HG02678 (cell line): ENCODE measurements around the gene GPR132.
A peak's percentile ranks its signal among the peaks of the same experiment; 100 is the strongest.
"Not testable (repeated sequence)": the region's sequence is repeated elsewhere in the genome, so short reads cannot be mapped to it uniquely, and the experiment has no call there.

Experiments
- ATAC-seq: cut with Tn5 transposase; IDR thresholded peaks from one replicate; pipeline ENCODE4 v1.9.1; 2021; ENCODE audit warnings: mild to moderate bottlenecking, moderate library complexity; ENCODE audit not compliant: unreplicated experiment

Gene GPR132

DNA sequence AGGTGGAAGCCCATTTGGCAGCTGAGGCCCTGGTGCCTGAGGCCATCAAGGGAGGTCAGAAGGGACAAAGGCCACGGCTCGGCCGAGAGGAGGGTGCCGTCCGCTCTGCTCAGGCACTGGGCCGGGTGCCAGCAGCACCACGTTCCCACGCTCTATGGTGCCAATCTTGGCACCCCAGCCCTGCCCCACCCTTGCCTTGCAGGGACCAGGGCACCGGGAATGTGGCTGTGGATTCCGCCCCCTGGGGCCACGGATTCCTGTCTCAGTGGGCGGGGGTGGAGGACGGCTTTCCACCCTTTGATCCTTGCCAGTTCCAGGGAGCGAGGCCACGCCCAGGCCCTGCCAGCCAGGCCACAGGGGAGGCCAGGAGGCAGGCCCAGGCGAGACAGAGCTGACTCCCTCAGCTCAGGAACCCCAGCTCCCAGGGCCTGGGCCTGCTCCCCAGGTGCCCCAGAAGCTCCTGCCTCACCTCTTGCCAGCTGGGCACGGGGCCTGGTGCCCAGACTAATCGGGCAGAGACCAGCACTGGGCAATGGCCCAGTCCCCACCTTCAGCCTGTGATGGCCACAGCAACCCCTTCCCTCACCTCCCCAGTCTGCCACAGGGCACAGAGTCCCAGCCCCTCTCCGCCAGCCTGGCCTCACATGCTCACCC lies 26.4 kb upstream of the GPR132 start:
- ATAC-seq: no peak

DNA sequence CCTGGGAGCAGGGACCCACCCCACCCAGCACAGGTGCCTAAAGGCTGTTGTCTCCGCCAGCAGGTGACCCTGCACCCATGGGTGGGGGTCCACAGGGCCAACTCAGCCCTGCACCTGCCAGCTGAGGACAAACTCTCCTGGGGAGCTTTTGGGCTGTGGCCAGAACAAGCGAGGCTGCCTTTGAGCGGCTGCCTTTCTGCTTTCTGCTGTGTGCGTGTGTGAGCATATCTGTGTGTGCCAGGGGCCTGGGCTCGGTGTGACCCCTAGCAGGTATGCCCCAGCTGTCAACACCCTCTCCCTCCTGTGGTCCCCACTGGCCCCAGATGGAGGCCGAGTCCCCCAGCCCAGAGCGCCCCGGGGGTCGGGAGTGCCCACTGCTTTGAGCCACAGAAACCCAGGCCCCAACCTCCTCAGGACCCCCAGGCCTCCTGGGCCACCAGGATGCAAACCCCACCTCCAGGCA lies 25.9 kb upstream of the GPR132 start:
- ATAC-seq: no peak

GRCh38 chr14:105090493-105091053 lies 25.3 kb upstream of the GPR132 start:
- peak; percentile 38 for ATAC-seq

- no peak for ATAC-seq
Observed at GRCh38 chr14:105089746-105090492, 24.7 kb upstream of the GPR132 start.

- no peak for ATAC-seq
Observed at GRCh38 chr14:105088812-105089745, 23.8 kb upstream of the GPR132 start.

DNA sequence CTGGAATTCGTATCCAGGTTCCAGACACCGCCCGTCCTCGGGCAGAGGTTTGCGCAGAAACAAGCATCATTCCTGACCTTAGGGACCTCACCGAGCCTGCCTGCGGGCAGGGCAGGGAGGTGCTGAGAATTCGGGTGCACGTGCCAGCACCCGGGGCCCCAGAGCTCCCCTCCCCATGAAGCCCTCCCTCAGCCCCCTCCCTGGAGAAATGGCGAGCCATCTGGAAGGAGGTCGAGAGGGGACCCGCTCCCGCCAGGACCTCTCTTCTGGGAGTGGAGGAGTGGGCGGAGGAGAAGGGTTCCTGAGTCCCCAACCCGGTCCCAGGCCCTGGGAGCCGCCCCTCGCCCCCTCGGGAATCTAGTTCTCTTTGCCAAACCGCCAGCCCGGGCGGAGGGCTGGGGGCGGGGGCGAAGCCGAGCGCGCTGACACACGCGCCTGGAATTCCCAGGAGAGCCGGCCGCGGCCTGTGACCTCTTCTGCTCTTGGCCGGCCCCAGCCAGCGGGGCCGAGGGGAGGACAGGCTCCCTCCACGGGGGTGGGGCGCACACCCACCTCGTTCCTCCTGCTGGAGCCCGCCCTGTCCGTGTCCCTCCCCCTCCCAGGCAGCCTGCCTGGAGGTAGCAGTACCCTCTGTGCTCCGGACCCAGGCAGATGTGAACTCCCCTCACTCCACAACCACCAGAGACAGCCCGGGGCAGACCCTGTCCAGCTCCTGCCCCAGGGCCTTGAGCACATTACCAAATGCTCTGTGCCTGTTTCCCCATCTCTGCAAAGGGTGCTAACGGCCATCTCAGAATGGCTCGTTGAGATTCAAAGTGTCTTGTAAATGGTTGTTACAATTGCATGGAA lies 23.0 kb upstream of the GPR132 start:
- no peak for ATAC-seq

DNA sequence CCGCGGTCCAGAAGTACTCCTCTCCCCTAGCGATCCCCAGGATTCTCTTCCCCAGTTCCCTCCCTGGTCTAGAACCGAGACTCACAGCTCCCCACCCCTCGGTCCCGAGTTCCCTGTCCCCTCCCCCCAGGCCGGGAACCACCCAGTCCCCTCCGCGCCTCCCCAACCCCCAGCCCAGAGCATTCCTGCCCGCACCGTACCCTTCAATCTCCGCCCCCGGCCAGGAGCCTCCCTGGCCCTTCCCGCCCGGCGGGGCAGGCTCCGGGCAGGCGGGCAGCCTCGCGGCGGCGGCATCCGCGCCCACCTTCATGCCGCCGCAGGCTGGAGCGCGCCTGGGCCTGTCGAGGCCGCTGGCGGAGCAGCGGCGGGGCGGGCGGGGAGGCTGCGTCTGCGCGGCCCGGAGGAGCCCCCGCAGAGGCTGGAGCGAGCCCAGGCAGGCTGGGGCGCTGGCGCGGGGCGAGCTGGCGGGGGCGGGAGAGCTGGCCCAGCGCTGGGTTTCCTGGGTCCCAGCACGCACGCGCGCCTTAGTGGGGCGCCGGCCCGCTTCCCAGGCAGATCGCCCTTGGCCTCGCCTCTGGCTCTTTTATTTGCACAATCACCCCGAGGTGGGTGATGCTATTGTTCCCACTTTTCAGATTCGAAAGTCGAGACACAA lies 22.2 kb upstream of the GPR132 start:
- no peak for ATAC-seq

GRCh38 chr14:105086833-105087307 lies 21.6 kb upstream of the GPR132 start:
- peak; percentile 67 for ATAC-seq

- ATAC-seq: no peak
Observed at GRCh38 chr14:105085766-105086165, 20.5 kb upstream of the GPR132 start.

DNA sequence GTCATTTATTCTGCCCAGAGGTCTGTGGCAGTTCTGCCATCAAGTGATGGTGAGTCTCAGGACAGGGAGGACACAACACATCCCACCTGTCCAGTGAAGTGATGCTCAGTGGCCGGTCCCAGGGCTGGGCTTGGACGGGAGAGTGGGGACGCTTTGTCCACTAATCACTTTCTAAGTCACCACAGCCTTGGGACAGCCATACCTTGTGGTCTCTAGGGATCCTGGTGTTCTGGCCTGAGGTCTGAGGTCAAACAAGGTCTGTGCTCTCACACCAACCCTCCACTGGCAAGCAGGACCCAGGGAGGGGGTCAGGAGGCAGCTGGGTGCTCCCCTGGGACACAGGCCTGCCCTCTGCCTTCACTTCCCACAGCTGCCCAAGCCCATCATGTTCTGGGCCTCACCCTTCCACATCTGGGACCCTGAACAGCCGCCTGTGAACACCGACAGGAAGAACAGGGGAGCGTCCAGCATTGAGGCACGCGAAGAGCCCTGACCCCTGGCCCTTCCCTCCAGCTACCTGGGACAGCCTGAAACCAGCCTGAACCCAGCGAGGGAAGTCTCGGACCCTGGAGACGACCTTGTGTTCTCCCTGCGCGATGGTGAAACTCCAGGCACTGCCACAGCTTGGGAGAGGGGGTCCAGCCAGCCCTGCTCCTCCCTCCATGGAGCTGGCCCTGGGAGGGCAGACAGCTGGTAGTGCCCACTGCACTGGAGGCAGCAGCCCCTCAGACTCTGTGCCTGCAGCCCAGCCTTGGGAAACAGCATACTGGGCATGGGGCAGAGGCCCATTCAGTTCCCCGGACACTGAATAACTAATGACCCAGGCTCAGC lies 19.7 kb upstream of the GPR132 start:
- no peak for ATAC-seq

GRCh38 chr14:105083926-105084685 lies 18.9 kb upstream of the GPR132 start:
- no peak for ATAC-seq

DNA sequence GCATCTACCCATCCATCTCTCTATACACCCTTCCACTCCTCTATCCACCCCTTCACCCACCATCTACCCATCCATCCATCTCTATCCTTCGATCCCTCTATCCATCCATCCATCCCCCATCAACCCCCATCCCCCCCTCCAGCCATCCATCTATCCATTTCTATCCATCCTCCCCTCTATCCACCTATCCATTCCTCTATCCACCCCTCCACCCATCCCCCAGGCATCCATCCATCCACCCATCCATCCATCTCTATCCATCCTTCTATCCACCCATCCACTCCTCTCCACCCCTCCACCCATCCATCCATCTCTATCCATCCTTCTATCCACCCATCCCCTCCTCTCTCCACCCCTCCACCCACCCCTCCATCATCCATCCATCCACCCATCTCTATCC lies 17.5 kb upstream of the GPR132 start:
- ATAC-seq: no peak

DNA sequence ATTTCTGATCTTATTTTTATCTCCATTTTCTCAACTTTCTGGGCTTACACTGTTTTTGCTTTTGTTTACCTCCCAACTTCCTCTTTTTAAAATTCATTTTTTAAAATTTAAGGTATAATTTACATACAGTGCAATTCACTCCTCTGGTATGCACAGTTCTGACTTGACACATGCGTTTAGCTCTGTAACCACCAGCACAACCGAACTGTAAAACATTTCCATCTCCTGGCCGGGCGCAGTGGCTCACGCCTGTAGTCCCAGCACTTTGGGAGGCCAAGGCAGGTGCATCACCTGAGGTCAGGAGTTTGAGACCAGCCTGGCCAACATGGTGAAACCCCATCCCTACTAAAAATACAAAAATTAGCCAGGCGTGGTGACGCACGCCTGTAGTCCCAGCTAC lies 16.2 kb upstream of the GPR132 start:
- not testable (repeated sequence) for ATAC-seq

DNA sequence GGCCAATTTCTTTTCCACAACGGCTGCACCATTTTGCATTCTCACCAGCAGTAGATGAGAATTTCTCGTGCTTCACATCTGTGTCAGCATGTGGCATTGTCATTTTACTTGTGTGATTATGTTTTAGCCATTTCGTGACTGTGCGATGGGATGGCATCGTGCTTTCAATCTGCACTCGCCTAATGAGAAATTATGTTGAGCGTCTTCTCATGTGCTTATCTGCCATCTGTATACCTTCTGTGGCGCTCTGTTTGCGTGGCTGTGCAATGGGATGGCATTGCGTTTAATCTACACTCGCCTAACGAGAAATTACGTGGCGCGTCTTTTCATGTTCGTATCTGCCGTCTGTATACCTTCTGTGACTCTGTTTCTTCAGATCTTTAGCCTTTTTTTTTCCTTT lies 14.9 kb upstream of the GPR132 start:
- no peak for ATAC-seq

DNA sequence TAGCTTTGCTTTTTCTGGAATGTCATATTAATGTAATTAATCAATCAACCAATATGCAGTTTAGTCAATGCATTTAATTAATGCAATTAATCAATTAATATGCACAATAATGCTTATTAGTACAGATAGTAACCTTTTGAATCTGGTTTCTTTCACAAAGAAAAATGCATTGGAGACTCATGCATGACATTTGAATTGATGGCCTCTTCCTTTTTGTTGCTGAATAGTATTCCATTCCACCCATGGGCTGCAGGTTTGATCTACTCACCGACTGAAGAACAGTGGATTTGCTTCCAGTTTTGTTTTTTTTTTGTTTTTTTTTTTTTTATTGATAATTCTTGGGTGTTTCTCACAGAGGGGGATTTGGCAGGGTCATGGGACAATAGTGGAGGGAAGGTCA lies 13.1 kb upstream of the GPR132 start:
- ATAC-seq: no peak

GRCh38 chr14:105077649-105077995 lies 12.4 kb upstream of the GPR132 start:
- ATAC-seq: no peak

DNA sequence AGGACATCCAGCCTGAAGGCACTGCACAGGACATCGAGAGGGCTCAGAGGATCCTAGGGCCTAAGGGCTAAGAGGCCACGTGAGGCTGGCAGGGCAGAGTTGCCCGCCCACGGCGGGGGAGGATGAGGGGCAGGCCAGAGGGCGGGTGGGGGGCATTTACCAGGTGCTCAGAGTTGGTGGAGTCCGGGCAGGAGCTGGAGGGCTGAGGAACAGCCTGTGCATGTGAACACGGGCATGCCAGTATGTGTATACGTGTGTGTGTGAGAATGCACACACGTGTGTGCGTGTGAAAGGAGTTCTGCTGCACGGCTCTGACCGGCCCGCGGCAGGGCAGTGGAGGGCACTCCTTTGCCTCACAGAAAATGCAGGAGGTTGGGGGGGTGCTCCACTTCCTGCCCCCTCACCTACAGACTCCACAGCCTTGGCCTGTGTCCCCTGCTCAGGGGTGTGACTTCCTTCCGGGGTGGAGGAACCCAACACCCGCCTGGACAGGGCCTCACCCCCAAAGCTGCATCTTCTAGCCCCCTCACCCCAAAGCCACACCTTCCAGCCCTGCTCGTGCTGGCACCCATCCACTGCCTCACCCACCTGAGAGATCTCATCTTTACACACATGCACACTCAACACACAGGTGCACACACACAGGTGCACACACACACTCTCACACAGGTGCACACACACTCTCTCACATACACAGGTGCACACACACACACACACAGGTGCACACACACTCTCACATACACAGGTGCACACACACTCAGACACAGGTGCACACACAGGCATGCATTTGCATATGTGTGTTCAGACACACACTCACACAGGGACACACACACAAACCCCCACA lies 11.8 kb upstream of the GPR132 start:
- no peak for ATAC-seq
